ENCODE measurements around the gene NWD2.

DNA sequence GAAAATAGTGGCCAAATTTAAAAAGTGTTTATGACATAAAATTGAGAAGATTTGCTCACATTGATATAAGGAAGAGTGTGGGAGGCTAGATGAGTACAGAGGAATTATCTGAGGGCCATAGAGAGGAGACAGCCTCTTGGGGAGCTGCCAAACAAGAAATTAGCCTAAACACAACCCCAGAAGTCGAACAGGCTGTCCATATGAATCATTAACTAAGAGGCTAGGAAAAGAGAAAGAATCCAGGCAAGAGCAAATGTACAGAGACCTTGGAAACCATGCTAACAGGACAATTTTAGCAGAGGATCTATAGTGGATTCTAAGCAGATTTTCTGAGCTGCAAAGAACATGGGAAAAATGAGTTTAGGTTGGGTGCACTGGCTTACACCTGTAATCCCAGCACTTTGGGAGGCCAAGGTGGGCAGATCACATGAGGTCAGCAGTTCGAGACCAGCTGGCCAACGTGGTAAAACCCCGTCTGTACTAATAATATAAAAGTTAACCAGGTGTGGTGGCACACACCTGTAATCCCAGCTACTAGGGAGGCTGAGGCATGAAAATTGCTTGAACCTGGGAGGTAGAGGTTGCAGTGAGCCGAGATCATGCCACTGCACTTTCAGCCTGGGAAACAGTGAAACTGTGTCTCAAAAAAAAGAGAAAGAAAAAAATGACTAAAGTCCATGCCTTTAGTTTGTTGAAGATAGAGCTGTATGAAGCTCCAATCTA is 76.1 kb downstream of the NWD2 start:
- TF ChIP-seq, protein P1, sequence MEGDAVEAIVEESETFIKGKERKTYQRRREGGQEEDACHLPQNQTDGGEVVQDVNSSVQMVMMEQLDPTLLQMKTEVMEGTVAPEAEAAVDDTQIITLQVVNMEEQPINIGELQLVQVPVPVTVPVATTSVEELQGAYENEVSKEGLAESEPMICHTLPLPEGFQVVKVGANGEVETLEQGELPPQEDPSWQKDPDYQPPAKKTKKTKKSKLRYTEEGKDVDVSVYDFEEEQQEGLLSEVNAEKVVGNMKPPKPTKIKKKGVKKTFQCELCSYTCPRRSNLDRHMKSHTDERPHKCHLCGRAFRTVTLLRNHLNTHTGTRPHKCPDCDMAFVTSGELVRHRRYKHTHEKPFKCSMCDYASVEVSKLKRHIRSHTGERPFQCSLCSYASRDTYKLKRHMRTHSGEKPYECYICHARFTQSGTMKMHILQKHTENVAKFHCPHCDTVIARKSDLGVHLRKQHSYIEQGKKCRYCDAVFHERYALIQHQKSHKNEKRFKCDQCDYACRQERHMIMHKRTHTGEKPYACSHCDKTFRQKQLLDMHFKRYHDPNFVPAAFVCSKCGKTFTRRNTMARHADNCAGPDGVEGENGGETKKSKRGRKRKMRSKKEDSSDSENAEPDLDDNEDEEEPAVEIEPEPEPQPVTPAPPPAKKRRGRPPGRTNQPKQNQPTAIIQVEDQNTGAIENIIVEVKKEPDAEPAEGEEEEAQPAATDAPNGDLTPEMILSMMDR (IDR thresholded peaks at IDR 0.05; ENCODE audit: borderline replicate concordance, extremely low read depth, low read length, poor library complexity, severe bottlenecking) = no peak
- TF ChIP-seq EZH2 (IDR thresholded peaks at IDR 0.05; ENCODE audit: borderline replicate concordance, low read depth, low read length, severe bottlenecking) = no peak
